Neuron (in vitro differentiated cells): Measurements from ENCODE around the gene LGALS12.
"Not testable (repeated sequence)": the region's sequence is repeated elsewhere in the genome, so short reads cannot be mapped to it uniquely, and the experiment has no call there.

Experiments
- H2AFZ ChIP-seq: one replicate; pipeline ENCODE4 v1.6.1; 2013; ENCODE audit warnings: low read depth, mild to moderate bottlenecking, inconsistent platforms, low read length, moderate library complexity
- H3K27me3 ChIP-seq: one replicate; pipeline ENCODE4 v1.6.1; 2013; ENCODE audit warnings: low read length; ENCODE audit not compliant: insufficient read depth
- H3K36me3 ChIP-seq: one replicate; pipeline ENCODE4 v1.6.1; 2013; ENCODE audit warnings: low read length; ENCODE audit not compliant: insufficient read depth
- H3K4me1 ChIP-seq: one replicate; pipeline ENCODE4 v1.6.1; 2013; ENCODE audit warnings: low read length; ENCODE audit not compliant: insufficient read depth
- H3K4me3 ChIP-seq: 2 replicates; pipeline ENCODE4 v1.5.1; 2013; ENCODE audit warnings: mild to moderate bottlenecking, low read length, moderate library complexity
- H3K9me3 ChIP-seq: one replicate; pipeline ENCODE4 v1.6.1; 2013; ENCODE audit warnings: low read length

The LGALS12 gene

DNA sequence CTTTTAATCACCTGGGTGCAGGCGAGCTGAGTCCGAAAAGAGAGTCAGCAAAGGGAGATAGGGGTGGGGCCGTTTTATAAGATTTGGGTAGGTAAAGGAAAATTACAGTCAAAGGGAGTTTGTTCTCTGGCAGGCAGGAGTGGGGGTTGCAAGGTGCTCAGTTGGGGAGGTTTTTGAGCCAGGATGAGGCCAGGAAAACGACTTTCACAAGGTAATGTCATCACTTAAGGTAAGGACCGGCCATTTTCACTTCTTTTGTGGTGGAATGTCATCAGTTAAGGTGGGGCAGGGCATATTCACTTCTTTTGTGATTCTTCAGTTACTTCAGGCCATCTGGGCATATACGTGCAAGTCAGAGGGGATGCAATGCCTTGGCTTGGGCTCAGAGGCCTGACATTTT, 23.5 kb downstream of the LGALS12 start:
- H3K4me3 ChIP-seq, H2AFZ ChIP-seq, H3K4me1 ChIP-seq, H3K9me3 ChIP-seq, H3K36me3 ChIP-seq: not testable (repeated sequence)
- H3K27me3 ChIP-seq, result peaks cover 16% of the 10 kb centered on the region

DNA sequence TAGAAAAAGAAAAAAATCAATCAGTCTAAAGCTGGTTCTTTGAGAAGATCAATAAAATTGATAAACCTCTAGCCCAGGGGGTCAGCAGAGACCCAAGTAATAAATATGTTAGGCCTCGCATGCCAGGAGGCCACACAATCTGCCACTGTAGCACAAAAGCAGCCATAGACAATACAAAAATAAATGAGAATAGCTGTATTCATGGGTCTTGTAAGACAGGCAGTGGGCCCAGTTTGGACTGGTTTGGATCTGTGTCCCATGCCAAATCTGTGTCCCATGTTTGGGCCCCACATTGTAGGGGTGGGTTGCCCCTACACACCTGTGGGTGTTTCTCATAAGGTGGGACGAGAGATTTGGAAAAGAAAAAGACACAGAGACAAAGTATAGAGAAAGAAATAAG, 24.1 kb downstream of the LGALS12 start:
- H3K4me3 ChIP-seq, result no peak overlapping the region
- H3K27me3 ChIP-seq, result peaks cover 16% of the 10 kb centered on the region
- no peak overlapping the region for H2AFZ ChIP-seq
- no peaks in the 10 kb centered on the region for H3K36me3 ChIP-seq
- no peaks in the 10 kb centered on the region for H3K9me3 ChIP-seq
- peaks cover 7% of the 10 kb centered on the region for H3K4me1 ChIP-seq

DNA sequence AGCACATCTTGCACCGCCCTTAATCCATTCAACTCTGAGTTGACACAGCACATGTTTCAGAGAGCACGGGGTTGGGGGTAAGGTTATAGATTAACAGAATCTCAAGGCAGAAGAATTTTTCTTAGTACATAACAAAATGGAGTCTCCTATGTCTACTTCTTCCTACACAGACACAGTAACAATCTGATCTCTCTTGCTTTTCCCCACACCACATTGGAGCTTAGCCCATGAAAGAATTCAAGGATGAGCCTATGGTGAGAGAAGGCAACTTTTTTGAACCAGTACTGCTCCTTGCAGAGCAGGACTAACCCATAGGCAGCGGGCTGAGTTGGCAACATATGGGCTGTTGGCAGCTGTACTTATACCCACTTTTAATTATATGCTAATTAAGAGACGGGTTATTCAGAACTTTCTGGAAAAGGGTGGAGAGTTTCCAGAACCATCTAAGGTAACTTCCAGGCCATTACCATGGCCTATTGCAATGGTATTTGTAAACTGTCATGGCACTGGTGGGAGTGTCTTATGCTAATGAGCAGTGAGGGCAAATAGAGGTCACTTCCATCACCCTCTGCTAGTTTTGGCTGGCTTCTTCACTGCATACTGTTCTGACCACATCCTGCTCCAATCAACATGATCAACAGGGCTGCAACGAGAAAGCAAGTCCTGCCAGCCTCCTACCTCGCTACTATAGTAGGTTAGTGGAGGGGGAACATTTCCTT, 25.3 kb downstream of the LGALS12 start:
- not testable (repeated sequence) for H2AFZ ChIP-seq, H3K9me3 ChIP-seq, H3K36me3 ChIP-seq, H3K4me1 ChIP-seq, H3K4me3 ChIP-seq
- peaks cover 16% of the 10 kb centered on the region for H3K27me3 ChIP-seq

DNA sequence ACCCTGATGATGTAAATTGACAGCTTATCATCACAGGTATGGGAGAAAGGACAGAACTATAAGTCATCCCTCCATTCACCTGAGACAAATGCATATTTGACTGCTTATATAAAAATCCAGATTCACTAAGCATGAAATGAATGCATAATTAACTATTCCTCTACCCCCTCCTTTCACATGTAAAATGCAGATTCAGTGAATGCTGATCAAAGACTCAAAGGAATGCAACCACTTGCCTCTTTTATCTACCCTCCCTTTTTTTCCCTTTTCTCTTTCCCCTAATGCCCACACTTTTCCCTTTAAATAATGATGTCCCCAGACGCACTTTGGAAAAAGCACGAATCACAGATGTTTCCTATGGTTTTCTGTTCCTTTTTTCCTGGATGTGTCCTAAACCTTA, 26.2 kb downstream of the LGALS12 start:
- Histone ChIP-seq H3K27me3 (peaks cover 16% of the 10 kb centered on the region), H3K4me3 (no peak overlapping the region), H3K4me1 (peaks cover 7% of the 10 kb centered on the region), H2AFZ (no peak overlapping the region), H3K36me3 (no peaks in the 10 kb centered on the region), H3K9me3 (no peaks in the 10 kb centered on the region)

GRCh38 chr11:63532799-63533475, 27.1 kb downstream of the LGALS12 start:
- Histone ChIP-seq H3K27me3 (peaks cover 16% of the 10 kb centered on the region), H3K9me3 (no peaks in the 10 kb centered on the region), H3K4me1 (peaks cover 7% of the 10 kb centered on the region)

GRCh38 chr11:63534076-63534475, 28.2 kb downstream of the LGALS12 start:
- H3K4me1 ChIP-seq, result peaks cover 7% of the 10 kb centered on the region
- no peak overlapping the region for H2AFZ ChIP-seq
- no peak overlapping the region for H3K4me3 ChIP-seq
- no peaks in the 10 kb centered on the region for H3K36me3 ChIP-seq
- no peaks in the 10 kb centered on the region for H3K9me3 ChIP-seq
- peaks cover 14% of the 10 kb centered on the region for H3K27me3 ChIP-seq

More at GRCh38 chr11:63532799-63533475, 27.1 kb downstream of the LGALS12 start:
- Histone ChIP-seq H2AFZ (no peak overlapping the region), H3K4me3 (no peak overlapping the region), H3K36me3 (no peaks in the 10 kb centered on the region)

GRCh38 chr11:63534895-63535461, 29.1 kb downstream of the LGALS12 start:
- Histone ChIP-seq H3K27me3 (peaks cover 10% of the 10 kb centered on the region), H3K36me3 (no peaks in the 10 kb centered on the region), H3K4me3 (no peak overlapping the region), H3K4me1 (peaks cover 7% of the 10 kb centered on the region), H3K9me3 (no peaks in the 10 kb centered on the region), H2AFZ (no peak overlapping the region)

DNA sequence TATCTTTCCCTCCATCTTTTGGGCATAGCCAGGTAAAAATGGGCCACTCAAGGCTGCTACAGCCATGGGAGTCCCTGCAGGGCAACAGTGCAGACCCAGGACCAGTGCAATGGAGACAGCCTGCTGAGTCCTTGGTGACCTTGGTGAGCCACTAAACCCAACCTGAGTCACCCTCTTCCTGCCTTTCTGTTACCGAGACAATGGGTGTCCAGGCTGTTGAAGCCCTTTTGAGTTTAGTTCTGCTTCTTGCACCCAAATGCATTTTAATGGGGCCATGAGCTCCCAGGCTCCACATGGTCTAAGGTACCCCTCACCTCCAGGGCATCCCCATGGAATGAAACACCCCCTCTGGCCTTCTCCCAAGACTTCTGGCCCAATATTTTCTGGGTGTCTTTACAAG, 29.9 kb downstream of the LGALS12 start:
- Histone ChIP-seq H3K27me3 (peaks cover 10% of the 10 kb centered on the region), H3K36me3 (no peaks in the 10 kb centered on the region), H2AFZ (no peak overlapping the region), H3K4me1 (peaks cover 7% of the 10 kb centered on the region), H3K9me3 (no peaks in the 10 kb centered on the region), H3K4me3 (no peak overlapping the region)

GRCh38 chr11:63536669-63537292, 30.9 kb downstream of the LGALS12 start, which contains the start of gene PLAAT4:
PLAAT4 (plus strand) TSS chr11:63536808; CDS start chr11:63536869, 61 bp downstream.
- Histone ChIP-seq H2AFZ (no peak within 1 kb of the TSS), H3K9me3 (no peaks in the 10 kb centered on the region), H3K27me3 (peaks cover 10% of the 10 kb centered on the region), H3K4me1 (peaks cover 7% of the 10 kb centered on the region), H3K36me3 (no peaks in the 10 kb centered on the region), H3K4me3 (no peak within 1 kb of the TSS)

DNA sequence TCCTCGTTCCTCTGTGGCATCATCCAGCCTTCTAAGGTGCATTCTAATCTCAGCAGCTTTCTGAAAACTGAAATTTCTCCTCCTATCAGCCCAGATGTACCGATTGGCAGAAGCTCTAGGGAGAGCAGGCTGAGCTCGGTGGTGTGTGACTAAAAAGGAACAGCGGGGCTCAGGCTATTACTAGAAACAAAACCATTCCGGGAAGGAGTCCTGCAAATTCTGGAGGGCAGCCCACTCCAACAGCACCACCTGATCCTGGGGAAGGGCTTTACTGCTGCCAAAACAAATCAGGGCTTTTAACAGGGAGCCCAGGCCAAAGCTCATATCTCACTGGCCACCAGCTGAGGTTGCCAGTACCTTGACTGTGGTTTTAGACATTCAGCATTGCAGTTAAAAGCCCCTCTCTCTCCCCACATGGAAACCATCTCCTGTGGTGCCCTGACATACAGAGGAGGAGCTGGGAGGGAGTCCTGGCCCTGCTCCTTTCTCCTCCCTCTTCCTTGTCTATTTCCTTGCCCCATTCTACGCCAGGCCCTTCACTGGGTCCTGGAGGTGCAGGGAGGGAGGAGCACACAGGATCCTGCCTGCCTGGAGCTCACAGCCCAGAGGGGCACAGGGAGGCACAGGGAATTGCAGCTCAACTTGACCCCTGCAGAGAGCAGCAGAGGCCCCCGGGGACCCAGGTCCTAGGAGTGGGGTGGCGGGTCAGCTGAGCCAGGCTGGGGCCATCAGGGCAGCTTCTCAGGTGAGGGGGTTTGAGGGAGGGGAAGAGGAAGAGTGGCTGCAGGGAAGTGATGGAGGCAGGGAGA, 31.6 kb downstream of the LGALS12 start:
- H3K36me3 ChIP-seq, result no peaks in the 10 kb centered on the region
- no peak overlapping the region for H3K4me3 ChIP-seq
- H3K4me1 ChIP-seq, result peaks cover 3% of the 10 kb centered on the region
- peaks cover 10% of the 10 kb centered on the region for H3K27me3 ChIP-seq
- no peak overlapping the region for H2AFZ ChIP-seq
- H3K9me3 ChIP-seq, result no peaks in the 10 kb centered on the region

- H3K4me3 ChIP-seq, result not testable (repeated sequence)
Observed at GRCh38 chr11:63542506-63542905, 36.6 kb downstream of the LGALS12 start.

DNA sequence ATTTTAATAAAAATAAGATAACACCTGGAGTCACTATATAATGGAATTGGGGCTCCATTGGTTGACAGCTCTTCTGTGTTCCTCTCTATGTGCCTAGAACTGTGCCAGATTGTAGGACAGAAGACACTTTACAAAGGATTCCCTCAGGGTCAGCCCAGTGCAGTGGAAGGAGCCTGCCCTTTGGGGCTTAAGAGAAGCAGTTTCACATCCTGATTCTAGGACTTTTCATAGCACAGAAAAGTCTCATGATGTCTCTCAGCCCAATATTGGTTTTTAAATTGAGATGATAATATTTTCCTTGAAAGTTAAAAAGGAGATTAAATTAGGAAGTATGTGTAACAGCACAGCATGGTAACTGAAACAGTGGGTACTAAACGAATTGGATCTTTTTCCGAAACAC, 37.8 kb downstream of the LGALS12 start:
- no peaks in the 10 kb centered on the region for H3K9me3 ChIP-seq
- no peak overlapping the region for H2AFZ ChIP-seq
- H3K4me1 ChIP-seq, result no peaks in the 10 kb centered on the region
- H3K4me3 ChIP-seq, result no peak overlapping the region
- H3K27me3 ChIP-seq, result no peaks in the 10 kb centered on the region
- no peaks in the 10 kb centered on the region for H3K36me3 ChIP-seq

More at GRCh38 chr11:63542506-63542905, 36.6 kb downstream of the LGALS12 start:
- not testable (repeated sequence) for H3K27me3 ChIP-seq, H3K4me1 ChIP-seq, H3K9me3 ChIP-seq, H3K36me3 ChIP-seq, H2AFZ ChIP-seq
